ENCODE measurements around the gene C15orf39.
"Not testable (repeated sequence)": the region's sequence is repeated elsewhere in the genome, so short reads cannot be mapped to it uniquely, and the experiment has no call there.

The C15orf39 gene

GRCh38 chr15:75212200-75212858 is 10.6 kb downstream of the C15orf39 start:
- no peak for DNase-seq (ENCODE audit: low read depth)

GRCh38 chr15:75213212-75213767 is 11.6 kb downstream of the C15orf39 start:
- no peak for DNase-seq (ENCODE audit: low read depth)

- DNase-seq (ENCODE audit: low read depth): no peak
Measured at GRCh38 chr15:75213768-75214221, 12.1 kb downstream of the C15orf39 start.

- DNase-seq (ENCODE audit: low read depth): no peak
Measured at GRCh38 chr15:75214293-75215096, 12.8 kb downstream of the C15orf39 start.

GRCh38 chr15:75215107-75216004 is 13.7 kb downstream of the C15orf39 start:
- DNase-seq (ENCODE audit: low read depth): no peak

GRCh38 chr15:75217012-75217411 is 15.3 kb downstream of the C15orf39 start:
- no peak for DNase-seq (ENCODE audit: low read depth)

- not testable (repeated sequence) for DNase-seq (ENCODE audit: low read depth)
Measured at GRCh38 chr15:75217574-75217973, 15.9 kb downstream of the C15orf39 start.

GRCh38 chr15:75219507-75219929 is 17.8 kb downstream of the C15orf39 start:
- not testable (repeated sequence) for DNase-seq (ENCODE audit: low read depth)

GRCh38 chr15:75223688-75224087 is 22.0 kb downstream of the C15orf39 start:
- no peak for DNase-seq (ENCODE audit: low read depth)

- no peak for DNase-seq (ENCODE audit: low read depth)
Measured at GRCh38 chr15:75224281-75224680, 22.6 kb downstream of the C15orf39 start.

GRCh38 chr15:75225102-75225836 is 23.6 kb downstream of the C15orf39 start:
- DNase-seq (ENCODE audit: low read depth): not testable (repeated sequence)

GRCh38 chr15:75225951-75226732 is 24.5 kb downstream of the C15orf39 start:
- DNase-seq (ENCODE audit: low read depth): no peak

- DNase-seq (ENCODE audit: low read depth): not testable (repeated sequence)
Measured at GRCh38 chr15:75227112-75227511, 25.4 kb downstream of the C15orf39 start.

GRCh38 chr15:75227663-75228280 is 26.1 kb downstream of the C15orf39 start:
- DNase-seq (ENCODE audit: low read depth): no peak

- DNase-seq (ENCODE audit: low read depth): no peak
Measured at GRCh38 chr15:75228787-75229186, 27.1 kb downstream of the C15orf39 start.

GRCh38 chr15:75229191-75230015 is 27.7 kb downstream of the C15orf39 start:
- no peak for DNase-seq (ENCODE audit: low read depth)

GRCh38 chr15:75230016-75230343 is 28.3 kb downstream of the C15orf39 start:
- DNase-seq (ENCODE audit: low read depth): no peak

- DNase-seq (ENCODE audit: low read depth): no peak
Measured at GRCh38 chr15:75230551-75231371, 29.1 kb downstream of the C15orf39 start.

Measured in stimulated activated CD8-positive, alpha-beta memory T cell treated with anti-CD3 and anti-CD28 coated beads, Interleukin-7, amount 100 ng/mL, for 24 hours (primary cell).